GM12865 (cell line): ENCODE measurements around the gene LRFN5.
"Not testable (repeated sequence)": the region's sequence is repeated elsewhere in the genome, so short reads cannot be mapped to it uniquely, and the experiment has no call there.

Source experiments
- DNase-seq: peaks from one replicate; pipeline ENCODE4 v3.0.0; 2010; ENCODE audit warnings: low read depth
- H3K4me3 ChIP-seq: 2 replicates; pipeline ENCODE4 v1.5.1; 2011; ENCODE audit warnings: mild to moderate bottlenecking, low read depth, low read length, control low read depth
- CTCF ChIP-seq: IDR thresholded peaks from 2 replicates; pipeline ENCODE4 v1.5.1; 2011; ENCODE audit warnings: low read length, control low read depth, low read depth, inconsistent platforms; ENCODE audit not compliant: insufficient read depth; ENCODE audit errors: missing control alignments

The LRFN5 gene

DNA sequence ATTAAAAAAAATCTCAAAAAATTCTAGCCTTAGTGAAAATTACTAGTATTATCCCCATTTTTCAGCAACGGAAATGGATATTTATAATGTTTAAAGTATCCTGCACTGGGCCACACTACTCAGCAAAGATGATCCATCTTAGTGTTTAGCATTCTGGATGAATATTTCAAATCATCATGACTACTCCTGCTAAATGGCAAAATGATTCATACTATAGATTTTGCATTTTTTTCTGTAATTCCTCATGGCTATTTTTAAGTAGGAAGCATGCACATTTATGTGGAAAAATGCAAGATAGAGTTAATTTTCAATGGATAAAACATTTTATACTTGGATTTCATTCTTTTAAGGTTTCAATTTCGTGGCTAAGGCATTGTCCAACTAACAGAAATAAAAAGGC is 59.6 kb downstream of the LRFN5 start:
- TF ChIP-seq CTCF, result no peak
- no peak for DNase-seq
- H3K4me3 ChIP-seq, result no peak overlapping the region

- H3K4me3 ChIP-seq, result no peak overlapping the region
- no peak for DNase-seq
- TF ChIP-seq CTCF, result no peak
These were observed 61.7 kb downstream of the LRFN5 start for GRCh38 chr14:41668356-41668755.

GRCh38 chr14:41673601-41674000 is 66.9 kb downstream of the LRFN5 start:
- H3K4me3 ChIP-seq, DNase-seq: not testable (repeated sequence)

GRCh38 chr14:41674511-41674971 is 67.9 kb downstream of the LRFN5 start:
- not testable (repeated sequence) for H3K4me3 ChIP-seq, DNase-seq

GRCh38 chr14:41699486-41699885 is 92.8 kb downstream of the LRFN5 start:
- DNase-seq, result no peak
- TF ChIP-seq CTCF, result no peak

GRCh38 chr14:41718477-41719166 is 111.9 kb downstream of the LRFN5 start:
- no peak for DNase-seq
- H3K4me3 ChIP-seq, result no peak overlapping the region
- TF ChIP-seq CTCF, result no peak

More at GRCh38 chr14:41699486-41699885, 92.8 kb downstream of the LRFN5 start:
- H3K4me3 ChIP-seq, result no peak overlapping the region

- H3K4me3 ChIP-seq, result no peak overlapping the region
- no peak for TF ChIP-seq CTCF
- no peak for DNase-seq
These were observed 132.5 kb downstream of the LRFN5 start for GRCh38 chr14:41739203-41739602.

DNA sequence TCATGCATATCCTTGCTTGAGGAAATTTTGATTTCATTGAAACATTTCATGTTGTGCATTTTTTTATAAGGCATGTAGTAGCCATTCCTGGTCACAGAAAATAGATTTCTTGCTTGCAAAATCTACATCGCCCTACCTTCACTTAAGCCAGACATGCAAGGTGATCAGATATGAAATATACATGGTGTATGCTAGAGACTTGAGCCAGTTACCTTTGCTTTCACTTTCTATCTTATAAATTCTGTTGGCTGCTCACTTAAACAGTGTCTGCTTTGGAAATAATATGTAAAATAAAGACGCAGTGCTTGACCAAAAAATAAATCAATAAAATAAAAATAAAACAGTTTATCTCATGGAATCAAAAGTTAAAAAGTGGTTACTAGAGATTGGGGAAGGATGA is 136.5 kb downstream of the LRFN5 start:
- DNase-seq, result no peak
- no peak overlapping the region for H3K4me3 ChIP-seq
- no peak for TF ChIP-seq CTCF
